ENCODE results near the gene SHD. TPM values are rescaled to one million over a fixed set of nuclear protein-coding genes. Genes with fewer than 3 reads are reported as not detected.

SHD gene
- total RNA-seq, 2 experiments from 2014 or later, result not detected

- Mint-ChIP-seq H3K9me3 (peaks cover 1% of the 10 kb centered on the region), H3K27me3 (no peaks in the 10 kb centered on the region), H3K4me3 (peak within 1 kb of the TSS; percentile 93), H3K27ac (peak within 1 kb of the TSS; percentile 98), H3K4me1 (peaks cover 6% of the 10 kb centered on the region), H3K36me3 (peaks cover 29% of the 10 kb centered on the region)
- ATAC-seq (ENCODE audit: low read depth), result peak; percentile 94
- POLR2A ChIA-PET, result interaction anchor here (0.5 to 1.5 kb wide), 13 partner anchors 10 to 224 kb away, joined by 3 to 20 read pairs (median 4); partner anchors contain the start of genes CHAF1A, MPND, SH3GL1 and SHD
- DNase-seq, result peak; percentile 94
Observed at GRCh38 chr19:4246767-4247593, 32.1 kb upstream of the SHD start, which contains the start of gene YJU2. YJU2 (plus strand) TSS chr19:4247080; CDS start chr19:4247147, 67 bp downstream.

DNA sequence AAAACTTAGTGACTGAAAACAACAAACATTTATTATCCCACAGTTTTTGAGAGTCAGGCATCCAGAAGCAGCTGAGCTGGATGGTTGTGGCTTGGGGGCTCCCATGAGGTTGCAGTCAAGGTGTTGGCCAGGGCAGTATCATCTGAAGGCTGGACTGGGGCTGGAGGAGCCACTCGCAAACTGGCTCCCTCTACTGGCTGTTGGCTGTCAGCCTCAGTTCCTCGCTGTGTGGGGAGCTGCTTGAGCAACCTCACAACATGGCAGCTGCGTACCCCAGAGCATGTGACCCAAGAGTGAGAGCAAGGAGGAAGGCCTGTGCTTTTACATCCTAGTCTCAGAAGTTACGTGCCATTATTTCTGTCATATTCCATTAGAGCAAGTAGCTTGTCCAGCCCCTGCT is 22.5 kb upstream of the SHD start:
- Mint-ChIP-seq H3K27ac (no peak overlapping the region), H3K4me3 (no peak overlapping the region), H3K4me1 (peaks cover 5% of the 10 kb centered on the region), H3K27me3 (no peaks in the 10 kb centered on the region), H3K36me3 (peaks cover 52% of the 10 kb centered on the region), H3K9me3 (peaks cover 6% of the 10 kb centered on the region)
- DNase-seq, result no peak
- POLR2A ChIA-PET, result interaction anchor here (1.5 kb wide), 1 partner anchor 9 kb away, joined by 4 read pairs; the partner anchor contains the start of gene YJU2
- no peak for ATAC-seq (ENCODE audit: low read depth)

DNA sequence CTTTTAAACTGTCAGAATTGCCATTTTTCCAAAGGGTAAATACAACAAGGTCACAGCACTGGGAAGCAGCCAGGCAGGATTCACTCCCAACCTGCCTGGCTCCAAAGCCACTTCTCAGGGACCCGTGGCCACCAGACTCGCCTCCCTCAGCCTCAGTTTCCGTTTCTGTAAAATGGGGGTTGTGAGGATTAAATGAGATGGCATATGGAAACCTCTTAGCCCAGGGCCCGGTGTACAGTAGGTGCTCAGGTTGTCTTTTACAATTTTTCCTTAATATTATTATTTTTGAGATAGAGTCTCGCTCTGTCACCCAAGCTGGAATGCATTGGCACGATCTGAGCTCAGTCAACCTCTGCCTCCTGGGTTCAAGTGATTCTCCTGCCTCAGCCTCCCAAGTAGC is 22.0 kb upstream of the SHD start:
- Mint-ChIP-seq H3K36me3 (peaks cover 50% of the 10 kb centered on the region), H3K4me1 (peaks cover 5% of the 10 kb centered on the region), H3K9me3 (peaks cover 6% of the 10 kb centered on the region), H3K27ac (no peak overlapping the region), H3K4me3 (no peak overlapping the region), H3K27me3 (no peaks in the 10 kb centered on the region)
- no peak for ATAC-seq (ENCODE audit: low read depth)
- POLR2A ChIA-PET, result interaction anchor here (1.5 kb wide), 1 partner anchor 10 kb away, joined by 4 read pairs; the partner anchor contains the start of gene YJU2
- DNase-seq, result no peak

GRCh38 chr19:4258181-4258580 is 20.9 kb upstream of the SHD start:
- peaks cover 5% of the 10 kb centered on the region for H3K4me1 Mint-ChIP-seq
- peaks cover 6% of the 10 kb centered on the region for H3K9me3 Mint-ChIP-seq
- no peak overlapping the region for H3K27ac Mint-ChIP-seq
- peaks cover 39% of the 10 kb centered on the region for H3K36me3 Mint-ChIP-seq
- ATAC-seq (ENCODE audit: low read depth) (no peak), DNase-seq (no peak)
- POLR2A ChIA-PET, result no interaction called here
- no peak overlapping the region for H3K4me3 Mint-ChIP-seq
- no peaks in the 10 kb centered on the region for H3K27me3 Mint-ChIP-seq

- POLR2A ChIA-PET, result interaction anchor here (1.5 to 1.6 kb wide), 2 partner anchors 10 to 12 kb away, joined by 3 to 4 read pairs; no protein-coding TSS in a partner anchor
- Mint-ChIP-seq H3K36me3 (peaks cover 23% of the 10 kb centered on the region), H3K27me3 (no peaks in the 10 kb centered on the region), H3K9me3 (no peaks in the 10 kb centered on the region), H3K4me1 (peaks cover 17% of the 10 kb centered on the region), H3K4me3 (no peak overlapping the region), H3K27ac (peak overlapping the region; percentile 84)
- DNase-seq (no peak), ATAC-seq (ENCODE audit: low read depth) (no peak)
Observed at GRCh38 chr19:4260613-4261191, 18.4 kb upstream of the SHD start.

GRCh38 chr19:4264812-4265211 is 14.3 kb upstream of the SHD start:
- DNase-seq (no peak), ATAC-seq (ENCODE audit: low read depth) (peak; percentile 64)
- peaks cover 19% of the 10 kb centered on the region for H3K36me3 Mint-ChIP-seq
- peaks cover 31% of the 10 kb centered on the region for H3K4me1 Mint-ChIP-seq
- POLR2A ChIA-PET, result interaction anchor here (0.6 to 1.9 kb wide), 9 partner anchors 9 to 135 kb away, joined by 3 to 13 read pairs (median 4); partner anchors contain the start of genes SH3GL1, SHD and YJU2
- no peaks in the 10 kb centered on the region for H3K9me3 Mint-ChIP-seq
- H3K4me3 Mint-ChIP-seq, result peak overlapping the region; percentile 75
- no peaks in the 10 kb centered on the region for H3K27me3 Mint-ChIP-seq
- peak overlapping the region; percentile 95 for H3K27ac Mint-ChIP-seq

DNA sequence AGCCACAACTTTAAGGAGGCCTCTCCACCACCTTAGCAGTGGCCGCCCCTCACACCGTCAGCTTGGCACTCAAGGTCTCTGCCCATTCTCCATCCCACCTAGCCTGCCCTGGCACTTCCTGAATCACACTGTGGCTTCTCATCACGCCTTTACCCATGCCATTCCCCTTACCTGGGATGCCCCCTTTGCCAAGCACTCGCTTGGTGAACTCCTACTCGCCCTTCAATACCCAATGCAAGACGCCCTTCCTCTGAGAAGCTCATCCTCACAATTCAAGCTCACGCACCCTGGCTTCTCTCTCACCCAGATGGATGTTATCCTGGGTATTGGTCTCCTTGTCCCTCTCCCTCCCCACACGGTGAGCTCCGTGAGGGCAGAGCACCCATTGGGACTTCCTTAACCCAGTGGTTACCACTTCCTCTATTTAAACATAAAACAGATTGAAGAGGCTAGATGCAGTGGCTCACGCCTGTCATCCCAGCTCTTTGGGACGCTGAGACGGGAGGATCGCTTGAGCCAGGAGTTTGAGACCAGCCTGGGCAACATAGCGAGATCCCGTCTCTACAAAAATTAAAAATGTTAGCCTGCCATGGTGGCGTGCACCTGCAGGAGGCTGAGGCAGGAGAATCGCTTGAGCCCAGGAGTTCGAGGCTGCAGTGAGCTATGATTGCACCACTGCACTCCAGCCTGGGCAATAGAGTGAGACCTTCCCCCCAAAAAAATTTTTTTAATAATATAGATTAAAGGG is 12.6 kb upstream of the SHD start:
- Mint-ChIP-seq H3K27ac (peak overlapping the region; percentile 95), H3K9me3 (no peaks in the 10 kb centered on the region), H3K27me3 (no peaks in the 10 kb centered on the region), H3K36me3 (peaks cover 17% of the 10 kb centered on the region), H3K4me1 (peaks cover 29% of the 10 kb centered on the region), H3K4me3 (peak overlapping the region; percentile 35)
- POLR2A ChIA-PET, result interaction anchor here (1.1 to 4.0 kb wide), 7 partner anchors 11 to 205 kb away, joined by 3 to 22 read pairs (median 7); partner anchors contain the start of genes CHAF1A, HDGFL2, MPND and SH3GL1
- DNase-seq (no peak), ATAC-seq (ENCODE audit: low read depth) (no peak)

DNA sequence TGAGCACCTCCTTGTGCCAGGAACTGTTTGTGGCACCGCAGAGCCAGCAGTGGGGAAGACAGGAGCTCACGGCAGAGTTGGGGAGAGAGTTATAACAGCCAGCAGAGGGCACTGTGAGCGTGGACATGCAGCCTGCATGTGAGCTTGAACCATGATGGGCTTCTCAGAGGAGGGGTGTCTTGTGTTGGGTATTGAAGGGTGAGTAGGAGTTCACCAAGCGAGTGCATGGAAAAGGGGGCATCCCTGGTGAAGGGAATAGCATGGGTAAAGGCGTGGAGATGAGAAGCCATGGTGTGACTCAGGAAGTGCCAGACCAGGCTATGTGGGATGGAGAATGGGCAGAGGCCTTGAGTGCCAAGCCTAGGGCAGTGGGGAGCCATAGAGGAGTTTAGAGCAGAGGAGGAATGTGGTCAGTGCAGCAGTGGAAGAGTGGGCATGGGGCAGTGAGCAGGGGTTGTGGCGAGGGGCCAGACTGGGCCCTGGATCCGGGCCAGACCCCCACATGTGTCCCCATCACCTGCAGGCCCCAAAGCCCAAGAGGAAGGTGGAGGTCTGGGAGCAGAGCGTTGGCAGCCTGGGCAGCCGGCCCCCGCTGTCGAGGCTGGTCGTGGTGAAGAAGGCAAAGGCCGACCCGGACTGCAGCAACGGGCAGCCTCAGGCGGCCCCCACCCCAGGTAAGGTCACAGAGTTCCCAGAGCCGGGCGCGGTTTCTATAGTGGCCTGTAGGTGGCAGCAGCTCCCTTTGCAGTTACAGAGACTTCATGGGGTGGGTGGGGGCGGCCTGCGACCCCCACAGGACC is 11.8 kb upstream of the SHD start:
- no peak overlapping the region for H3K4me3 Mint-ChIP-seq
- no peaks in the 10 kb centered on the region for H3K27me3 Mint-ChIP-seq
- H3K9me3 Mint-ChIP-seq, result no peaks in the 10 kb centered on the region
- H3K36me3 Mint-ChIP-seq, result peaks cover 21% of the 10 kb centered on the region
- H3K4me1 Mint-ChIP-seq, result peaks cover 29% of the 10 kb centered on the region
- peak; percentile 66 for DNase-seq
- peak overlapping the region; percentile 53 for H3K27ac Mint-ChIP-seq
- ATAC-seq (ENCODE audit: low read depth), result peak; percentile 43
- POLR2A ChIA-PET, result interaction anchor here (0.7 to 4.0 kb wide), 8 partner anchors 10 to 204 kb away, joined by 3 to 22 read pairs (median 6); partner anchors contain the start of genes CHAF1A, HDGFL2, MPND and SH3GL1

GRCh38 chr19:4267901-4268815 is 10.9 kb upstream of the SHD start:
- H3K4me3 Mint-ChIP-seq, result no peak overlapping the region
- H3K9me3 Mint-ChIP-seq, result no peaks in the 10 kb centered on the region
- peaks cover 29% of the 10 kb centered on the region for H3K4me1 Mint-ChIP-seq
- ATAC-seq (ENCODE audit: low read depth) (no peak), DNase-seq (no peak)
- POLR2A ChIA-PET, result interaction anchor here (0.7 to 4.0 kb wide), 4 partner anchors 9 to 86 kb away, joined by 3 to 22 read pairs (median 8); partner anchors contain the start of gene MPND
- H3K36me3 Mint-ChIP-seq, result peaks cover 21% of the 10 kb centered on the region
- H3K27ac Mint-ChIP-seq, result no peak overlapping the region
- no peaks in the 10 kb centered on the region for H3K27me3 Mint-ChIP-seq

GRCh38 chr19:4268816-4269430 is 10.1 kb upstream of the SHD start:
- Mint-ChIP-seq H3K36me3 (peaks cover 18% of the 10 kb centered on the region), H3K4me3 (no peak overlapping the region), H3K27me3 (no peaks in the 10 kb centered on the region), H3K4me1 (peaks cover 26% of the 10 kb centered on the region), H3K9me3 (no peaks in the 10 kb centered on the region), H3K27ac (no peak overlapping the region)
- ATAC-seq (ENCODE audit: low read depth), result no peak
- POLR2A ChIA-PET, result interaction anchor here (4.0 kb wide), 1 partner anchor 74 kb away, joined by 22 read pairs; the partner anchor contains the start of gene MPND
- DNase-seq, result no peak

- no peak for ATAC-seq (ENCODE audit: low read depth)
- Mint-ChIP-seq H3K4me1 (no peaks in the 10 kb centered on the region), H3K27me3 (peaks cover 2% of the 10 kb centered on the region), H3K36me3 (peaks cover 7% of the 10 kb centered on the region), H3K9me3 (no peaks in the 10 kb centered on the region), H3K27ac (no peak overlapping the region), H3K4me3 (no peak overlapping the region)
- POLR2A ChIA-PET, result no interaction called here
- DNase-seq, result no peak
Observed at GRCh38 chr19:4272894-4273293, 6.2 kb upstream of the SHD start.

Data from activated naive CD8-positive, alpha-beta T cell treated with anti-CD3 and anti-CD28 coated beads, Interleukin-2, amount 10 ng/mL, durations not matched to agents 7 days and 5 days (primary cell).